Sigmoid colon (tissue), 3 donors: Measurements from ENCODE around the gene BIK.

Experiments
- POLR2A ChIP-seq, 2 donors: fragments of 450-650 bp; IDR thresholded peaks; one replicate each; pipeline ENCODE4 v1.6.1; 2016; ENCODE audit warnings: antibody characterized with exemption in 2 of 2, mild to moderate bottlenecking in 2 of 2, moderate library complexity in 2 of 2
- TF ChIP-seq, protein P1 (sequence below), 4 experiments: fragments of 450-650 bp in 3 of 4; fragments of 200-600 bp in 1 of 4; IDR thresholded peaks; one replicate each; pipeline ENCODE4 v1.5.1; 2016 to 2019; ENCODE audit warnings: antibody characterized with exemption in 4 of 4, mild to moderate bottlenecking in 3 of 4, moderate library complexity in 2 of 4

DNA sequence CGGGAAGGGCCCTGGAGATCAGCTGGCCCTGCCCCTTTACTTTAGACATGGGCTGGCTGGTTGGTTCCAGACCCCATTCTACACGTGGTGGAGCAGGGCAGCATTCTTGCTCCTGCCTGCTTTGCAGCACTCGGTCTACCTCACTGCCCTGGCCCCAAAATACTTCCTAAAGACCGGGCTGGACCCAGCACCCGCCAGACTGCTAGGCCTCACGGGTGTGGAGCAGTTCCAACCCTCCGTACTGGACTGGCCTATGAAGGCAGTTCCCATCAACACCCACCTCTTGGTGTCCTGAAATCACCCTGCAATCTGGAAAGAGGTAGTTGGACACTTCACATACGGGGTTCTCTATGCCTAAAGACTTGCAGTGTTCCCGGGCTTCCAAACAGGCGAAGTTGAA is 26.3 kb downstream of the BIK start:
- TF ChIP-seq, protein P1, sequence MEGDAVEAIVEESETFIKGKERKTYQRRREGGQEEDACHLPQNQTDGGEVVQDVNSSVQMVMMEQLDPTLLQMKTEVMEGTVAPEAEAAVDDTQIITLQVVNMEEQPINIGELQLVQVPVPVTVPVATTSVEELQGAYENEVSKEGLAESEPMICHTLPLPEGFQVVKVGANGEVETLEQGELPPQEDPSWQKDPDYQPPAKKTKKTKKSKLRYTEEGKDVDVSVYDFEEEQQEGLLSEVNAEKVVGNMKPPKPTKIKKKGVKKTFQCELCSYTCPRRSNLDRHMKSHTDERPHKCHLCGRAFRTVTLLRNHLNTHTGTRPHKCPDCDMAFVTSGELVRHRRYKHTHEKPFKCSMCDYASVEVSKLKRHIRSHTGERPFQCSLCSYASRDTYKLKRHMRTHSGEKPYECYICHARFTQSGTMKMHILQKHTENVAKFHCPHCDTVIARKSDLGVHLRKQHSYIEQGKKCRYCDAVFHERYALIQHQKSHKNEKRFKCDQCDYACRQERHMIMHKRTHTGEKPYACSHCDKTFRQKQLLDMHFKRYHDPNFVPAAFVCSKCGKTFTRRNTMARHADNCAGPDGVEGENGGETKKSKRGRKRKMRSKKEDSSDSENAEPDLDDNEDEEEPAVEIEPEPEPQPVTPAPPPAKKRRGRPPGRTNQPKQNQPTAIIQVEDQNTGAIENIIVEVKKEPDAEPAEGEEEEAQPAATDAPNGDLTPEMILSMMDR (IDR thresholded peaks at IDR 0.05) = no peak
- no peak for TF ChIP-seq POLR2A (IDR thresholded peaks at IDR 0.05)
